Thoracic aorta (tissue), 2 donors: ENCODE measurements around the gene LITAF. TPM values are rescaled to one million over a fixed set of nuclear protein-coding genes. Genes with fewer than 3 reads are reported as not detected.

Experiments used
- ATAC-seq: fragments of 150-250 bp; one replicate; pipeline ENCODE4 v1.8.0; 2017; ENCODE audit warnings: low read depth; ENCODE audit not compliant: insufficient number of reproducible peaks, low FRiP score
- DNase-seq: peaks from one replicate; pipeline ENCODE4 v3.0.0-alpha.2; 2020; ENCODE audit warnings: low spot score
- H3K27ac ChIP-seq, 2 donors: fragments of 200-600 bp; sonication (generic); 1 replicate in 1 of 2; 2 replicates in 1 of 2; pipeline ENCODE4 v1.5.1; 2016; ENCODE audit warnings: mild to moderate bottlenecking in 2 of 2, moderate library complexity in 2 of 2
- H3K27me3 ChIP-seq: fragments of 200-600 bp; sonication (generic); replicated peaks from 2 replicates; pipeline ENCODE4 v1.6.0; 2016; ENCODE audit warnings: mild to moderate bottlenecking; ENCODE audit not compliant: insufficient read depth
- H3K36me3 ChIP-seq: fragments of 200-600 bp; sonication (generic); one replicate; pipeline ENCODE4 v1.5.1; 2016
- H3K4me1 ChIP-seq, 2 donors: fragments of 200-600 bp; sonication (generic); 1 replicate in 1 of 2; 2 replicates in 1 of 2; pipeline versions ENCODE4 v1.5.1 to v1.6.0; 2016; ENCODE audit warnings: low read depth in 2 of 2, mild to moderate bottlenecking in 1 of 2; ENCODE audit not compliant: control insufficient read depth in 1 of 2
- H3K4me3 ChIP-seq: fragments of 200-600 bp; sonication (generic); 2 replicates; pipeline ENCODE4 v1.5.1; 2016; ENCODE audit warnings: mild to moderate bottlenecking
- H3K9me3 ChIP-seq: fragments of 200-600 bp; sonication (generic); 2 replicates; pipeline ENCODE4 v1.5.1; 2016
- total RNA-seq, 2 donors: library from RNA; depleted of rRNA; stranded (reverse); fragments of >200 nt; gene quantifications; one replicate each; pipeline versions ENCODE4 v1.1.0 to v1.2.3, GENCODE V29; 2016
- TF ChIP-seq, protein P1 (sequence below): fragments of 200-600 bp; sonication (generic); IDR thresholded peaks from one replicate; pipeline ENCODE4 v1.5.1; 2019; ENCODE audit warnings: antibody characterized with exemption

LITAF gene
- total RNA-seq, 2 donors from 2014 or later = 124 to 146 TPM

DNA sequence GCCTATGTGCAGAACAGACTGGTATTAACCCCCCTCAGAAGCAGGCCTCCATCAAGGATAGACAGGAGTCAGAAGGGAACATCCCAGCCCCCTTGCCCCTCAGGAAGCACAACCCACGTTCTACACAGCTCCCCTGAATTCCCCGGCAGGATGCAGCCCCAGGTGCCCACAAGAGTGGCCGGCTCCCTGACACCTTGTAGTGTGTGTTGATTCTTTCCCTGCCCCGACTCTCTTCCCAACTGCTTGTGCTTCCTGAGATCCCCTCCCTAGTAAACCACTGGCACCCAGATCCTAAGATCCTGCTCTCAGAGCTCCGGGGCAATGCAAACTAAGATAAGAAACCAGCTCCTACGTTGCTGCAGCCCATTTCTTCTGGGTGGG, 34.8 kb upstream of the LITAF start:
- Histone ChIP-seq H3K36me3 (no peaks in the 10 kb centered on the region), H3K9me3 (no peaks in the 10 kb centered on the region), H3K4me3 (peak overlapping the region; percentile 68), H3K4me1 (peaks cover 4 to 12% of the 10 kb centered on the region in 2 donors), H3K27ac (no peak overlapping the region), H3K27me3 (no peaks in the 10 kb centered on the region)
- ATAC-seq (no peak), DNase-seq (no peak)
- TF ChIP-seq, protein P1, sequence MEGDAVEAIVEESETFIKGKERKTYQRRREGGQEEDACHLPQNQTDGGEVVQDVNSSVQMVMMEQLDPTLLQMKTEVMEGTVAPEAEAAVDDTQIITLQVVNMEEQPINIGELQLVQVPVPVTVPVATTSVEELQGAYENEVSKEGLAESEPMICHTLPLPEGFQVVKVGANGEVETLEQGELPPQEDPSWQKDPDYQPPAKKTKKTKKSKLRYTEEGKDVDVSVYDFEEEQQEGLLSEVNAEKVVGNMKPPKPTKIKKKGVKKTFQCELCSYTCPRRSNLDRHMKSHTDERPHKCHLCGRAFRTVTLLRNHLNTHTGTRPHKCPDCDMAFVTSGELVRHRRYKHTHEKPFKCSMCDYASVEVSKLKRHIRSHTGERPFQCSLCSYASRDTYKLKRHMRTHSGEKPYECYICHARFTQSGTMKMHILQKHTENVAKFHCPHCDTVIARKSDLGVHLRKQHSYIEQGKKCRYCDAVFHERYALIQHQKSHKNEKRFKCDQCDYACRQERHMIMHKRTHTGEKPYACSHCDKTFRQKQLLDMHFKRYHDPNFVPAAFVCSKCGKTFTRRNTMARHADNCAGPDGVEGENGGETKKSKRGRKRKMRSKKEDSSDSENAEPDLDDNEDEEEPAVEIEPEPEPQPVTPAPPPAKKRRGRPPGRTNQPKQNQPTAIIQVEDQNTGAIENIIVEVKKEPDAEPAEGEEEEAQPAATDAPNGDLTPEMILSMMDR = no peak

DNA sequence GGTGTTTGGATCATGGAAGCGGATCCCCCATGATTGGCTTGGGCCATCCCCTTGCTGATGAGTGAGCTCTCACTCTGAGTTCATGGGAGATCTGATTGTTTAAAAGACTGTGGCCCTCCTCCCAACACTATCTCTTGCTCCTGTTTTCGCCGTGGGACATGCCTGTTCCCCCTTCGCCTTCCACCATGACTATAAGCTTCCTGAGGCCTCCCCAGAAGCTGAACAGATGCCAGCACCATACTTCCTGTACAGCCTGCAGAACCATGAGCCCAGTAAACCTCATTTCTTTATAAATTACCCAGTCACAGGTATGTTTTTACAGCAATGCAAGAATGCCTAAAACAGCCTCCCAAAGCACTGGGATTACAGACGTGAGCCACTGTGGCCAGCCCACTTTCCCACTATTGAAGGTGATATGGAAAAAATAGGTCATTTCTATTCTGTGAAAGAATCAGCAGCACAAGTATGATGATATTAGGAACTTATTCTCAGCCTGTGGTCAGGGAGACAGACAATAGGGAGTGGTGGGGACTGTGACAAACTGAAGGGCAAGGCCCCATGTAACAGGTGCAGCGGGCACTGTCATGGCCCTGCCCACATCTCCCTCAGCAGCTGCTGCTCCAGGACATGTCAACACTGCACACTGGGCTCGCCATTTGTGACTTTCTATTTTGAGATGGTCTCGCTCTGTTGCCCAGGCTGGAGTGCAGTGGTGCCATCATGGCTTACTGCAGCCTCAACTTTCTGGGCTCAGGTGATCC, 33.7 kb upstream of the LITAF start:
- ATAC-seq = no peak
- H3K9me3 ChIP-seq = no peaks in the 10 kb centered on the region
- no peak for DNase-seq
- TF ChIP-seq, protein P1 = no peak
- H3K4me3 ChIP-seq = no peak overlapping the region
- peaks cover 4 to 12% of the 10 kb centered on the region in 2 donors for H3K4me1 ChIP-seq
- no peak overlapping the region for H3K27ac ChIP-seq
- H3K27me3 ChIP-seq = no peaks in the 10 kb centered on the region
- no peaks in the 10 kb centered on the region for H3K36me3 ChIP-seq

DNA sequence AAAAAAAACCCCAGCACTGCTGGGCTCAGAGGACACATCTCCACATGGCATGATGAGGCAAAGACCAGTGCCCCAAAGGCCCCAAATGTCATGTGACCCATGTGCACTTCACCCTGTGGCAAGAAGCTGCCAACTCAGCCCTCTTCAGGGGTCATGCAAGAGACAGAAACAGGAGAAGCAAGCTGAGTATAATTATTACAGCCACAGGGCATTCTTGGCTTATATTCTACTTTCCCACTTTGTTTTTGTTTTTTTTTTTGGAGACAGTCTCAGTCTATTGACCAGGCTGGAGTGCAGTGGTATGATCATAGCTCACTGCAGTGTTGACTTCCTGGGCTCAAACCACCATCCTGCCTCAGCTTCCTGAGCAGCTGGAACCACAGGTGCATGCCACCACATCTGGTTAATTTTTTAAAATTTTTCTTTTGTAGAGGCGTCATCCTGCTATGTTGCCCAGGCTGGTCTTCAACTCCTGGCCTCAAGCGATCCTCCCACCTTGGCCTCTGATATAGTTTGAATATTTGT, 32.7 kb upstream of the LITAF start:
- Histone ChIP-seq H3K4me3 (no peak overlapping the region), H3K27me3 (no peaks in the 10 kb centered on the region), H3K9me3 (no peaks in the 10 kb centered on the region), H3K4me1 (peaks cover 7 to 18% of the 10 kb centered on the region in 2 donors), H3K36me3 (no peaks in the 10 kb centered on the region), H3K27ac (peak overlapping the region in 1 of 2 donors; percentile 12)
- ATAC-seq = no peak
- DNase-seq = no peak
- TF ChIP-seq, protein P1 = no peak

DNA sequence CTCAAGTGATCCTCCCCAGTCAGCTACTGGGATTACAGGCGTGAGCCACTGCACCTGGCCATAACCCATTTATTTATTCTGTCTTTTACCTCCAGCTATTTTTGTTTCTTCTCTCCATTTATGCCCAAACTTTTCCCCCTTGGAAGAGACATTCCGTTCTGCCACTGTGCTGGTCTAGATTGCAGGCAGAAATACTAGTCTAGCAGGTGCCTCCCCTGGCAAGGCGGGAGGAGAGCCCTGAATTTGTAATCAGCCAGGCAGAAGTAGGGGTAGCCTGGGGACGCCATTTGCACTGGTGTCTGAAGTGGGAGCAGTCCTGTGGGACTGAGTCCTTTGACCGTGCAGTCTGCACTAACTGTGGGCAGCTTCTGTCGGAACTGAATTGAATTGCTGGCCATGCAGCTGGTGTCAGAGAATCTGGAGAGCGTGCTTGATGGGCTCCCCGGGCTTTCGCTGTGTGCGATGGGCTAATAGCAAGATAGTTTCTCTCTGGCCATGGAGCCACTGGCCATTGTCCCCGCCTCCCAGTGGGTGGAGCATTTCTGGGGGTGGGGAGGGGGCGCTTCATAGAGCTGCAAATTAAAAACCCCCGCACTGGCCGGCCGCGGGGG, 31.5 kb upstream of the LITAF start:
- DNase-seq = no peak
- Histone ChIP-seq H3K27me3 (no peaks in the 10 kb centered on the region), H3K4me3 (no peak overlapping the region), H3K4me1 (peaks cover 7 to 19% of the 10 kb centered on the region in 2 donors), H3K36me3 (no peaks in the 10 kb centered on the region), H3K27ac (no peak overlapping the region), H3K9me3 (no peaks in the 10 kb centered on the region)
- TF ChIP-seq, protein P1 = no peak
- no peak for ATAC-seq

DNA sequence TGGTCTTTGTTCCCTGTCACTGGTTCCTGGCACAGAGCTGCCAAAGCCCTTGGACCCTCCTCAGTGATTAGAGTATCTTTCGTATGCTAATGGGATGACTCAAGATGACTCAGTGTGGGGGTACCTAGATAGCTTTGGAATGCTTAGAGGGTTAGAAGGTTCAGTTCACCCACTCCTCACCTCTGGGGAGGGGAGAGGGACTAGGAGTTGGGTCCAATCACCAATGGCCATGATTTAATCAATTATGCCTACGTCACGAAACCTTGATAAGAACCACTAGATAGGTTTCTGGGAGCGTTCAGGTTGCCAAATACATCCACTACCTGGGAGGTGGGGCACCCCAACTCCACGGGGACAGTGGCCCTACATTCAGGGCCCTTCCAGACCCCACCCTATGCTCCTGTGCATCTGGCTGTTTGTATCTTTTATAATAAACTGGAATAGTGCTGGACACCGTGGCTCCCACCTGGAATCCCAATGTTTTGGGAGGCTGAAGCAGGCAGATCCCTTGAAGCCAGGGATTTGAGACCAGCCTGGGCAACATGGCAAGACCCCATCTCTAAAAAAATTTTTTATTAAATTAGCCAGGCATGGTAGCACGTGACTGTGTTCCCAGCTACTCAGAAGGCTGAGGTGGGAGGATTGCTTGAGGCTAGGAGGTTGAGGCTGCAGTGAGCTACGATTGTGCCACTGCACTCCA, 29.2 kb upstream of the LITAF start:
- H3K4me3 ChIP-seq = no peak overlapping the region
- no peak overlapping the region for H3K27ac ChIP-seq
- TF ChIP-seq, protein P1 = no peak
- H3K4me1 ChIP-seq = peaks cover 3 to 7% of the 10 kb centered on the region in 2 donors
- no peaks in the 10 kb centered on the region for H3K9me3 ChIP-seq
- DNase-seq (no peak), ATAC-seq (no peak)
- no peaks in the 10 kb centered on the region for H3K36me3 ChIP-seq
- no peaks in the 10 kb centered on the region for H3K27me3 ChIP-seq
